ENCODE results near the gene PEX11B.
A peak's percentile ranks its signal among the peaks of the same experiment; 100 is the strongest.
"Not testable (repeated sequence)": the region's sequence is repeated elsewhere in the genome, so short reads cannot be mapped to it uniquely, and the experiment has no call there.

PEX11B gene

DNA sequence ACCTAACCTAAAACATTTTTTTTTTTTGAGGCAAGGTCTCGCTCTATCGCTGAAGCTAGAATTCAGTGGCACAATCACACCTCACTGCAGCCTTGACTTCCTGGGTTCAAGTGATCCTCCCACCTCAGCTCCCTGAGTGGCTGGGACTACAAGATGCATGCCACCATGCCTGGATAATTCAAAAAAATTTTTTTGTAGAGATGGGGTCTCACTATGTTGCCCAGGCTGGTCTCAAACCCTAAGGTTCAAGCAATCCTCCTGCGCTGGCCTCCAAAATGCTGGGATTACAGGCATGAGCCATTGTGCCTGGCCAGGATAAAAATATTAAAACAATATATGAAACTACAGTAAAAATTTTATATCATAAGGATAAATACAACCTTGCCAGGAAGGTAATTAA lies 34.4 kb upstream of the PEX11B start:
- no peak for DNase-seq (ENCODE audit: low read depth, low spot score)

DNA sequence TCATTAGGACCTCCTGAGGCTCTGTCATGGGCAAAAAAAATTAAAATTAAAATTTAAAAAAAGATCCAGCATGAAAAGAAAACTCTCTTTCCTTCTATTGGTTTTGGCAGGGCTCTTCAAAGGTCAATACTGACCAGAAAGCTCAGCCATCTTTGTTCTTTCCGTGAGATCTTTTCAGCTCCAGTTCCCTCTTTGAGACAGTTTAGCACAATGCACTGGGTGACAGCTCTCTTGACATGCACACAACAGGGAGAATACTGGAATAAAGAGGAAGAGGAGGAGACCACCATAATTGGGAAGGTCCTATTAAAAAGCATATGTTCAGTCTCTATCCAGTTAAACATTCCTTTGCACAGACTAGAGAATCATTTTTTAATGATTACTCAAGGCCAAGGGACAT lies 33.0 kb upstream of the PEX11B start:
- DNase-seq (ENCODE audit: low read depth, low spot score) = no peak

DNA sequence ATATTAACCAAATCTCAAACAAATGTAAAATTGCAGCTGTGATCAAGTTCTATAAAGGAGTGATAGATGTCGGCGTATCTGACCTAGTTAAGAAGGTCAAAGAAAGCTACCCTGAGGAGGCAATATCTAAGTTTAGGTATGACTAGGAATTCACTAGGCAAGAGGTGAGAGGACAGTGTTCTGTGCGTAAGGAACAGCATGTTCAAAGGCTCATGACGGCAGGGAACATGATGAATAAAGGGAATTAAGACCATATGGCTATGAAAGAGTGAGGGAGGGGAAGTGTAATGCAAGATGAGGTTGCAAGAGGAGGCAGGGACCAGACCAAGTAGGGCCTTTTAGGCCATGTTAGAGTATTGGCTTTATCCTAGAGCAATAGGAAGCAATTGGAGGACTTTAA lies 30.7 kb upstream of the PEX11B start:
- DNase-seq (ENCODE audit: low read depth, low spot score) = no peak

DNA sequence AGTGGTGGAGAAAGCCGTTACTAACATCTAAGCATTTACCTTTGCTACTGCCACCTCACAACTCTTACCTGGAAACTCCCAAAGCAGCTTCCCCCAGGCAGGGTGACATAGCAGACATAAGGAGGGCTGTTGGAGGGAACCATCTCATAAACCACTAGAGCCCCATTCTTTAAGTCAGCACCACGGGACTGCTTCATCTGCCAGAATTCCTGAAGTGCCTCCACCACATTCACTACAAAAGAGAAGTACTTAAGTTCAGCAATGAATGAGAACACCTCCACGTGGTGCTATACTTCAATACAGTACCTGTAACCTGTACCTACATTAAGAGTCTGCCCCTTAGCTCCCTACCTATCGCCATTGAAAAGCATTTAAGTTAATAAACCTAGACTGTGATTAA lies 29.0 kb upstream of the PEX11B start:
- DNase-seq (ENCODE audit: low read depth, low spot score) = no peak

DNA sequence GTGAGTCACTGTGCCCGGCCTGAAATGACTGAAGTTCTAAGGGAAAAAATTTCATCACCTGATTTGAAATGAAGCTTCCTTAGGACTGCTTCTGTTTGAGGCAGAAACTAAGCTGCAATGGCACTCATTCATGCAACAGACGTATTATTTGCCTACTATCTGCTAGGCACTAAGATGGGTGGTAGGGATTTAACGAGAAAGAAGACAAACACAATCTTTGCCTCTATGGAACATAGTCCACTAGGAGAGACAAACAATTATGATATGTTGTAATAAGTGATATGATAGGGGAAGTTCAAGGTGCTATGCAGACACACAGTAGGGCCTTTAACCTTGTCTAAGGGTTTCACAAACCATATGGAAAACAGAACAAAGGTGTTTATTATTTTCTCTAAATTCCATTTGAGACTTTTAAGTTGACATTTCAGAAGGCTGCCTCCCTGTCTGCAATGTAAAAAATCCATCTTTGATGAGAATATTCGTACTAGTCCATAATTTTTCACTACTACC lies 28.0 kb upstream of the PEX11B start:
- no peak for DNase-seq (ENCODE audit: low read depth, low spot score)

DNA sequence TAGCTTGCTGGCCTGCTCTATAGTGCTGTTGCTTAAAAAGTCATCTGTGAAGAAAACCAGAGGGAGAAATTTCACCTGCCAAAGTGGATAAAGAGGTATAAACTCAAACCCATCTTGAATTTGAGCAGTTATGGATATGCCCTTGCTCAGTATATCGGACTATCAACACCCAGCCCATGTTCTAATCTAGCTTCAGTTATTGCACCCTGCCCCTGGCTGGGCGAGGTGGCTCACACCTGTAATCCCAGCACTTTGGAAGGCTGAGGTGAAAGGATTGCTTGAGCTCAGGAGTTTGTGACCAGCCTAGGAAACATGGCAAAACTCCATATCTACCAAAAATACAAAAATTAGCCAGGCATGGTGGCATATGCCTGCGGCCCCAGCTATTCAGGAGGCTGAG lies 26.0 kb upstream of the PEX11B start:
- DNase-seq (ENCODE audit: low read depth, low spot score) = no peak

DNA sequence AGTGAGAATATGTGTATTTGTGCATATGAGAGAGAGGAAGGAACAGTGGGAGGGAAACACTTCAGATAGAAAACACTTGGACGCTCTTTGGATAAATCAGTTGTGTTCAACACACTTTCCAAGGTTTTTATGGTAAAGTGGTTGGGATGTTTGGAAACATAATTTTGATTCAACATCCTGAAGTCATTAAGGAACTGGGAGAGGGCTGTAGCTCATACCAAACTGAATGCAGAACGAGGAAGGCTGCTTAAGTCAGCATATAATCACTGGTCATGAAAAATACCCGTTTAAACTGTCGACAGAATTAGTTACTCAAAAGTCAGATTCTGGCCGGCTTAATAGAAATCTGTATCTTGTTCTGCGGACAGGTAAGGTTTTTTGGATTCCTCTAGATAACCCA lies 24.4 kb upstream of the PEX11B start:
- DNase-seq (ENCODE audit: low read depth, low spot score) = no peak

DNA sequence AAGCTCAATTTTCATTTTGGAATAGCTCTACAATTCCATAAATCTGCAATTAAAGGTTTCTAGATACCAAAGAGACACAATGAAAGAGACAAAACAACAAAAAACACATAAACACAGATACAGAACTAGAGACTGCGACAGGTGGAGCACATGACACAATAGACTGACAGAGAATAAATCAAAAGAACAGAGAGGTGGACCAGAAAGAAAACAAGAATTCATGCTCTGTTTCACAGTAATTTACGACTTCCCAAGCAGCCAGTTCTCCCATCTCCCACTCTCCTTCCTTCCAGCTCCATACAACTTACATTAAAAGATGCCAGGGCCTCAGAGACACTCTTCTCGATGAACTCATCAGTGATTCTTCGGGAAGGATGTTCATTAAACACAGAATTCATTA lies 23.9 kb upstream of the PEX11B start:
- DNase-seq (ENCODE audit: low read depth, low spot score) = no peak

DNA sequence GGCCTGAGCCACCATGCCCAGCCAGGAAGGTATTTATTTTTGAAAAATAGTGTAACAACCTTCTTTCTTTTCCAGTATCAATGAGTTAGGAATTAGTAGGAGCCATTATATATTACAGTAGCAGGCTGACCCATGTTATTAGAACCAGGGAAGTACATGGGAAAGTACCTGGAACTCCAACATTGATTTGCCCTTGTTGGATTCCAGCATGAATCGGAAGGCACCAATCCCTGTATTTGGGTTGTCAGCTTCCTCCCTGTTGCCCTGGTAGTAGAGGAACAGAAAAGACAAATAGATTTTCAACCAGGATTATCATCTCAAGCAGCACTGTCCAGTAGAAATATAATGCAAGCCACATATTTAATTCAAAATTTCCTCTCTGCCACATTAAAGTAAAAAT lies 18.9 kb upstream of the PEX11B start:
- DNase-seq (ENCODE audit: low read depth, low spot score) = no peak

DNA sequence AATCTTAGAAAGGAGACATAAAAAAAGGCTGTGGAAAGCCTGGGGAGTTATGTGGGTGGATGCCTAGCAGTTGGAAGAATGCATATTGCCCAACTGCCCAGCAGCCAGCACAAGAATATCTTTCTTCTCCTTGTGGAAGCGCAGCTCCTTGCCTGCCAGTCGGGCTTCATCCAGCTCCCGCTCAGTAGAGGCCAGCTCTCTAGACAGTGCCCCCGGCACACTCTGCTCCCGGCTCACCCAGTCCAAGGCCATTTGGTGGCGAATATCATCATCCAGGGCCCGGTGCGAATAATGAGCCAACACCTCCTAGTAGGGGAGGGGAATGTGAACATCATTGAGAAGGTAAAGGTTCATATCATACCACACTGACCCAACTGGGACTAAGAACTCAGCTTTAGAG lies 17.7 kb upstream of the PEX11B start:
- DNase-seq (ENCODE audit: low read depth, low spot score) = no peak

DNA sequence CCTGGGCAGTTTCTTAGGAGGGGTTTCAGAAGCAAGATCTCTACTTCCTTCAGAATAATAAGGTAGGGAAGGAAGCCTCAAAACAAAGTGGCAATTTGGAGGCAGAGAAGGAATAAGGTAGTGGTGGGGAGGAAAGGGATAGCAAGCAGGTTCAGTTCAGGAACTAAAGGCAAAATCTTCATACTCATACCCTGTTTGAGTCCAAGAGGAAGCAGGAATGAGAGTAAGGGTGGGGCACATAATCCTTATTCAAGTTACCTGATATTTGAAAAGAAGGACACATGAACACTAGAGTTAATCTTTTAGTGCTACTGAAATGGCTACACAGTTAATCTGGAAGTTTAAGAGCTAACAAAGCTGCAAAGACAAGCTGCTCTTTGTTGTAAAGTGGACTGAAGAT lies 17.2 kb upstream of the PEX11B start:
- no peak for DNase-seq (ENCODE audit: low read depth, low spot score)

DNA sequence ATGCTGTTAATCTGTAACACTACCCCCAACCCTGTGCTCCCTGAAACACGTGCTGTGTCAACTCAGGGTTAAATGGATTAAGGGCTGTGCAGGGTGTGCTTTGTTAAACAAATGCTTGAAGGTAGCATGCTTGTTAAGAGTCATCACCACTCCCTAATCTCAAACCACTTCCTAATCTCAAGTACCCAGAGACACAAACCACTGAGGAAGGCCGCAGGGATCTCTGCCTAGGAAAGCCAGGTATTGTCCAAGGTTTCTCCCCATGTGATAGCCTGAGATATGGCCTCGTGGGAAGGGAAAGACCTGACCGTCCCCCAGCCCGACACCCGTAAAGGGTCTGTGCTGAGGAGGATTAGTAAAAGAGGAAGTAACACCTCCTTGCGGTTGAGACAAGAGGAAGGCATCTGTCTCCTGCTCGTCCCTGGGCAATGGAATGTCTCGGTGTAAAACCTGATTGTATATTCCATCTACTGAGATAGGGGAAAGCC lies 14.0 kb upstream of the PEX11B start:
- not testable (repeated sequence) for DNase-seq (ENCODE audit: low read depth, low spot score)

DNA sequence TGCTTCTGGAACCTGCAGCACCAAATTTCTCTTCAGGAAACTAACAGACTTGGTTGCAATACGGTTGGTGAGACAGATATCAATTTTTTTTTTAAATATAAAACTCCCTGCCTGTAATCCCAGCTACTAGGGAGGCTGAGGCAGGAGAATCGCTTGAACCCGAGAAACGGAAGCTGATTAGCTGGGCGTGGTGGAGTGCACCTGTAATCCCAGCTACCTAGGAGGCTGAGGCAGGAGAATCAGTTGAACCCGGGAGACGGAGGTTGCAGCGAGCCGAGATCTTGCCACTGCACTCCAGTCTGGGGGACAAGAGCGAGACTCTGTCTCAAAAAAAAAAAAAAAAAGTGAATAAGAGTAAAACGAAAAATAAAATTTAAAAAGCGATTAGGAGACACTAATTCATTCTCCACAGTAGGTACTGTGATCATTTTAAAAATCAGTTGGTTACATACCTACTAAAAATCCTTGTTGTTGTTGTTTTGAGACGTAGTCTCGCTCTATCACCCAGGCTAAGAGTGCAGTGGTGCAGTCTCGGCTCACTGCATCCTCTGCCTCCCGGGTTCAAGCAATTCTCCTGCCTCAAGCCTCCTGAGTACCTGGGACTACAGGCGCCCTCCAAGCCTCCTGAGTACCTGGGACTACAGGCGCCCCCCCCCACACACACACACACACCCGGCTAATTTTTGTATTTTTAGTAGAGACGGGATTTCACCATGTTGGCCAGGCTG lies 9.6 kb upstream of the PEX11B start:
- DNase-seq (ENCODE audit: low read depth, low spot score) = no peak

DNA sequence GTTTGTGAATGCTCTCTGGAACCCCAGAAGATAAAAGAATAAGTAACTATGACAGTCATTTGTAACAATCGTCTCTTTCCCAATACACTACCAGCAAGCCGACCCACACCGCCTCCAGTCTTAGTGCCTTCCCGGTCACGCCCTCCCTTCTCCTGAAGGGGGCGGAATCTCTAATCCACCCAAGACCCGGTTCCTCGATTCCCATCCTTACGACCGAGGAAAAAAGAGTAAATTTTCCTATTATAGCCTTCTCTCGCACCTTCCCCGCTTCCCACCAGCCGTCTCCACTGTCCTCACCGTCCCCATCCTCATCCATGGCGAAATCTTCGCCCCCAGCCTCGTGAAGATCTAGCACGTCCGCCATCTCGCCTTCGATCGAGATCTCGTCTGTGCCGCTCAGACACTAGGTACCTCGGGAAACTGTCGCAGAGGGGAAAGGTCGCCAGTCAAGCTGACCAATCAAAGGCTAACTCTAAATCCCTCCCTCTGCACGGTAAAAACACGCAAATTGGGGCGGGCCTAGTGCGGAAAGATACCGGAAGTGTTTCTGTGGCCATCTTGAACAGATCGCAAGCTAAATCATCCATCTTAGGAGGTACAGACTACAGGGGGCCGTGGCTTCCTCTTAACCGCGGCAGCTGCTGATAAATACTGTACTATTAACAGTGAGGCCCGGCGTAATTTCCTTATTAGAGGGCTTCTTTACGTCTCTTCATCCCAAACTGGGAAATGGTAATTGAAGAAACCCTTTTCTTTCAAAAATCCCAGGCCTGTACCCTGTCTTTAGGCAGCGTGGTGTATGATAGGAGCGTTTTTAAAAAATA lies 8.8 kb upstream of the PEX11B start, which contains the start of gene RBM8A:
Gene RBM8A (minus strand): TSS at position 422 of the 824 bp plus-strand sequence. CDS start 58 bp downstream, at position 364.
- peak; percentile 99 for DNase-seq (ENCODE audit: low read depth, low spot score)

DNA sequence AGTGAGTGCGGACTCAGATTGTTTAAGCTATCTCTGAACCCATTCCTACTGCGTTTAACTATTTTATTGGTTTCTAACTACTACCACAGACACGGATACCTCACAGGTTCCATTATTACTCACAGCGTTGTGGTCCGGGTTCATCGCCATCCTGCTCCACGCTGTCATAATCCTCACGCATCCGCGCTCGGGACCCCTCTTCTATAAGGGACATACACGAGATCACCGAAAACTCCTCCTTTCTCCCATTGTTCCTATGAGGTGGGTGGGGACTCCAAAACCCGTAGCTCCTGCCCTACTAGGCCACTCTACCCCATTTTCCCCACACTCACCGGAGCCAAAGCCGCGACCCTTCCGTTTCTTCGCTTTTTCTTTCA lies 8.2 kb upstream of the PEX11B start:
- no peak for DNase-seq (ENCODE audit: low read depth, low spot score)

DNA sequence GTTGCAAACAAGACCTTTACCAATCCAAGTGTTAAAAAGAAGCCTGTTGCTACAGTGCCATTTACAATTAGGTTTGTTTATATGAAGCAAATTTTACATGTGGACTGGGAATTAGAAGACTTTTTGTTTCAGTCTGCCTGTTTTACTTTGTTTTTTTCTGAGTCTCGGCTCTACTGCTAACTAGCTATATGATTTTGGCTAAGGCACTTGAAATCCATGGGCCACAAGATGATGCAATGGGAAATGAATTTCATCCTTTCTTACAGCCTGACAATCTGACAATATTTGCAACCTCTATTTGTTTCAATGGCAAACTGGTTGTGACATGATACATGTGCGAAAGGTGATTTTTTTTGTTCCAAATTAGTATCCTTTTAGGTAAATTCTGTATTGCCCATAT lies 3.7 kb upstream of the PEX11B start:
- no peak for DNase-seq (ENCODE audit: low read depth, low spot score)

DNA sequence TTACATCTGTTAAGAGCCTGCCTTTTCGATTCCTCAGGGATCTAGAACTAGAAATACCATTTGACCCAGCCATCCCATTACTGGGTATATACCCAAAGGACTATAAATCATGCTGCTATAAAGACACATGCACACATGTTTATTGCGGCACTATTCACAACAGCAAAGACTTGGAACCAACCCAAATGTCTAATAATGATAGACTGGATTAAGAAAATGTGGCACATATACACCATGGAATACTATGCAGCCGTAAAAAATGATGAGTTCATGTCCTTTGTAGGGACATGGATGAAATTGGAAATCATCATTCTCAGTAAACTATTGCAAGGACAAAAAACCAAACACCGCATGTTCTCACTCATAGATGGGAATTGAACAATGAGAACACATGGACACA lies 1.8 kb upstream of the PEX11B start:
- DNase-seq (ENCODE audit: low read depth, low spot score) = not testable (repeated sequence)

DNA sequence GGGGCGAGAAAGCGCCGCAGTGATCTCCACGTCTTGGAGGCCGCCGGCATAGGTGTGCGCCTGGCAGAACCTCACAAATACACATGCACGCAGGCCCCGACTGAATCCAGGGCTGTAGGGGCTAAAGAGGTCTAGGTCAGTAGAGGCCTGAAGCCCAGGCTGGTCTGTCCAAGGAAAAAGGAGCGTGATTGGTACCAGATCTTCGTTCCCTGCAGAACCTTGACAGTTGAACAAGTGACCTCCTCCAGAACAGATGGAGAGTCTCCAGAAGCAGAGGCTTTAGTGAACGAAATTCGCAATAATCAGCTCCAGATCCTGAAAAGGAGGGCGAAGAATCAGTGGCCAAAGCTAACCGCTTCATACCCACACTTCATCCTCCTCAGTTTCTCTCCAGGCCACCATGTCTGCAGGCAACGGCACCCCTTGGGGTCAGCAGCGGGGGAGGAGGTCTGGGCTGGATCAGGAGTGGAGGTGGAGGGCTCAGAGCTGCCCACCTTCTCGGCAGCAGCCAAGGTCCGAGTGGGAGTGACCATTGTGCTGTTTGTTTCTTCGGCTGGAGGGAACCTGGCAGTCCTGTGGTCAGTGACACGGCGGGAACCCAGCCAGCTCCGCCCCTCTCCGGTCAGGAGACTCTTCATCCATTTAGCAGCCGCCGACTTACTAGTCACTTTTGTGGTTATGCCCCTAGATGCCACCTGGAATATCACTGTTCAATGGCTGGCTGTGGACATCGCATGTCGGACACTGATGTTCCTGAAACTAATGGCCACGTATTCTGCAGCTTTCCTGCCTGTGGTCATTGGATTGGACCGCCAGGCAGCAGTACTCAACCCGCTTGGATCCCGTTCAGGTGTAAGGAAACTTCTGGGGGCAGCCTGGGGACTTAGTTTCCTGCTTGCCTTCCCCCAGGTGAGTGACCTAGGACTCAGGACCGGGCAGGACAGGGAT lies 749 bp upstream of the PEX11B start:
- no peak for DNase-seq (ENCODE audit: low read depth, low spot score)

DNA sequence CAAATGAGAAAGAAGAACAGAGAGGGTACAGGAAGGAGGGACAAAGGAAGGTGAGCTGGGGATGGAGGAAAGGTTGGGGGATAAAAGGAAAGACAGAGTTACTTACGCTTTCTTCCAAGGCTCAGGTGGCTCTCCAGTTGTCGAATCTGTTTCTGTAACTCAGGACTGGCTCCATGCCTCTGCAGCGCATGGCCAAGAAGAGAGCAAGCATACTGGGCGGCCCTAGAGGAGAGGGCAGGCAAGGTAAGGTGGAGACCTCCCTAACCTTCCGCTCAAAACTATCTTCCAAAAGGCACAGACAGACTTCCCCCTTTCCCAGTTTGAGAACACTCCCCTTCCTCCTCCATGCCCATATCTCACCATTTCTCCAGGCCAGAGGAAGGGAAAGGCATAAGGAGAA lies 922 bp downstream of the PEX11B start:
- DNase-seq (ENCODE audit: low read depth, low spot score) = no peak

DNA sequence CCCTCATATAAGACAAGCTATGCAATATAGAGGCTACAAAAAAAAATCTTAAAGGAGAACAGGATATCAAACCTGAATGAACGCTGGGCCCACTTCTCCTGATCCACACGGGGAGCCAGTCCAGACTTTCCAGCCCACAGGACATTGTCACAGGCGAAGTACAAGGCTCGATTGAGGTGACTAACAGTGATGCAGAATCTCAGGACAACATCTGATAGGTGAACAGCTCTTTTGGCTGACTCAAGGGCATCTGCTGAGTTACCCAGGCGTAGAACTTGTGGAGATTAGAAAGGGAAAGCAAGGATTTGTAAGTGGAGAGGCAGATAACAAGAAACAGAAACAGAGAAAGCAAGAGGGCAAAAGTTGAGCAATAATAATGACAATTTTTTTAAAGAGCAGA lies 1.8 kb downstream of the PEX11B start:
- no peak for DNase-seq (ENCODE audit: low read depth, low spot score)

DNA sequence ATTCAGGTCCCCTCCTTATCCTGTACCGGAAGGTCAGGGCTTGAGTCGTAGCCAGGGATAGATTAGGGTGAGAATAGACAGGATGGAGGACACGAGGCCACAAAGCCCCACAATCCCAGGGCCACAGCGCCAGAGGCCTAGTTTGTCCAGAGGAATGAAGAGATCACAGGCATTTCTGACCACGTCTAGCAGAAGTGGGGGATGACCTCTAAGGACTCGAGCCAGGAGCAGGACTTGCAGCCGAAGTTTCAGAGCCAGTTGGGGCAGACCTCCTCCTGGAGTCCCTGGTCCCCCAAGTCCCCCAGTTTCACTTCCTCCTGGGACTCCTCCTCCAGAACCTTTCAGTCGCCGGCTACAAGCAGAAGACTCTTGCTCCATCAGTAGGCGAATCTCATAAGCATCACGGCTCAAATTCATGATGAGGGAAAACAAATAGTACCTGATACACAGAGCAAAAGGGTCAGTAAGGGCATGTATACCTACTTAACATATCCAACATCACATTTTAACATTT lies 6.3 kb downstream of the PEX11B start:
- DNase-seq (ENCODE audit: low read depth, low spot score) = no peak
